Trophoblast cell (in vitro differentiated cells and primary cell): ENCODE measurements around the gene GRK1.
"Not testable (repeated sequence)": the region's sequence is repeated elsewhere in the genome, so short reads cannot be mapped to it uniquely, and the experiment has no call there.

Experiments
- DNase-seq, 2 donors: peaks; one replicate each; pipeline ENCODE4 v3.0.0-alpha.2; 2016
- H2AFZ ChIP-seq: 2 replicates; pipeline ENCODE4 v1.6.1; 2013; ENCODE audit warnings: low read length, moderate library complexity, mild to moderate bottlenecking; ENCODE audit not compliant: insufficient read depth, poor library complexity
- H2AK5ac ChIP-seq: 2 replicates; pipeline ENCODE4 v1.6.1; 2013; ENCODE audit warnings: mild to moderate bottlenecking, low read length
- H2BK120ac ChIP-seq: 2 replicates; pipeline ENCODE4 v1.6.1; 2013; ENCODE audit warnings: low read length, mild to moderate bottlenecking, moderate library complexity; ENCODE audit not compliant: insufficient read depth, poor library complexity
- H2BK12ac ChIP-seq: 2 replicates; pipeline ENCODE4 v1.6.1; 2013; ENCODE audit warnings: mild to moderate bottlenecking, low read length, moderate library complexity
- H2BK5ac ChIP-seq: 2 replicates; pipeline ENCODE4 v1.6.1; 2013; ENCODE audit warnings: low read length, low read depth, moderate library complexity, mild to moderate bottlenecking; ENCODE audit not compliant: poor library complexity
- H3K14ac ChIP-seq: 2 replicates; pipeline ENCODE4 v1.6.1; 2013; ENCODE audit warnings: mild to moderate bottlenecking, low read length
- H3K18ac ChIP-seq: 2 replicates; pipeline ENCODE4 v1.6.1; 2013; ENCODE audit warnings: mild to moderate bottlenecking, low read length
- H3K23ac ChIP-seq: 2 replicates; pipeline ENCODE4 v1.6.1; 2013; ENCODE audit warnings: low read length
- H3K27ac ChIP-seq: 2 replicates; pipeline ENCODE4 v1.5.1; 2013; ENCODE audit warnings: low read depth, mild to moderate bottlenecking, inconsistent platforms, low read length, moderate library complexity
- H3K27me3 ChIP-seq: 2 replicates; pipeline ENCODE4 v1.6.1; 2013; ENCODE audit warnings: inconsistent platforms, mild to moderate bottlenecking, low read length, moderate library complexity; ENCODE audit not compliant: insufficient read depth
- H3K36me3 ChIP-seq, 2 experiments: 1 replicate in 1 of 2; 2 replicates in 1 of 2; pipeline ENCODE4 v1.6.1; 2013; ENCODE audit warnings: low read length in 2 of 2, mild to moderate bottlenecking in 2 of 2, moderate library complexity in 1 of 2; ENCODE audit not compliant: insufficient read depth in 2 of 2, control insufficient read depth in 1 of 2
- H3K4ac ChIP-seq: 2 replicates; pipeline ENCODE4 v1.6.1; 2013; ENCODE audit warnings: low read depth, mild to moderate bottlenecking, low read length, moderate library complexity
- H3K4me1 ChIP-seq, 2 experiments: 1 replicate in 1 of 2; 2 replicates in 1 of 2; pipeline ENCODE4 v1.6.1; 2013; ENCODE audit warnings: low read length in 2 of 2, mild to moderate bottlenecking in 2 of 2, moderate library complexity in 1 of 2; ENCODE audit not compliant: insufficient read depth in 2 of 2, control insufficient read depth in 1 of 2
- H3K4me2 ChIP-seq: 2 replicates; pipeline ENCODE4 v1.6.1; 2013; ENCODE audit warnings: inconsistent platforms, mild to moderate bottlenecking, low read length, moderate library complexity
- H3K4me3 ChIP-seq: 2 replicates; pipeline ENCODE4 v1.5.1; 2013; ENCODE audit warnings: mild to moderate bottlenecking, low read depth, low read length, inconsistent platforms
- H3K79me1 ChIP-seq: one replicate; pipeline ENCODE4 v1.6.1; 2013; ENCODE audit warnings: low read length
- H3K79me2 ChIP-seq: 2 replicates; pipeline ENCODE4 v1.6.1; 2013; ENCODE audit warnings: low read length, mild to moderate bottlenecking; ENCODE audit not compliant: control insufficient read depth, insufficient read depth, poor library complexity
- H3K9ac ChIP-seq: 2 replicates; pipeline ENCODE4 v1.6.1; 2013; ENCODE audit warnings: mild to moderate bottlenecking, low read length
- H3K9me3 ChIP-seq: 2 replicates; pipeline ENCODE4 v1.6.1; 2013; ENCODE audit warnings: low read depth, mild to moderate bottlenecking, control low read depth, inconsistent platforms, low read length; ENCODE audit not compliant: insufficient read depth
- H4K12ac ChIP-seq: 2 replicates; pipeline ENCODE4 v1.6.1; 2013; ENCODE audit warnings: low read depth, mild to moderate bottlenecking, low read length, moderate library complexity
- H4K8ac ChIP-seq: 2 replicates; pipeline ENCODE4 v1.6.1; 2013; ENCODE audit warnings: low read depth, mild to moderate bottlenecking, low read length, moderate library complexity
- H4K91ac ChIP-seq: one replicate; pipeline ENCODE4 v1.6.1; 2013; ENCODE audit warnings: low read depth, mild to moderate bottlenecking, low read length, moderate library complexity
- WGBS: extraction: QIAGEN DNeasy Blood & Tissue Kit; methylation state at CpG from one replicate; pipeline ENCODE4 v1.1.7; 2013; ENCODE audit warnings: missing lambda C conversion rate; ENCODE audit not compliant: insufficient read length, insufficient coverage; ENCODE audit errors: extremely low coverage; 5-methylcytosine and 5-hydroxymethylcytosine counted together

The GRK1 gene

GRCh38 chr13:113745059-113745458 is 78.0 kb downstream of the GRK1 start:
- H2BK12ac ChIP-seq, result no peak overlapping the region
- no peak overlapping the region for H3K9ac ChIP-seq
- no peaks in the 10 kb centered on the region for H3K79me1 ChIP-seq
- peaks cover 4% of the 10 kb centered on the region for H3K9me3 ChIP-seq
- H4K12ac ChIP-seq, result no peak overlapping the region
- WGBS, result no CpG with 5 or more reads among the region's 9 CpGs
- no peak overlapping the region for H3K4ac ChIP-seq
- no peaks in the 10 kb centered on the region for H3K27me3 ChIP-seq
- no peak overlapping the region for H4K91ac ChIP-seq
- no peak overlapping the region for H3K27ac ChIP-seq
- no peak overlapping the region for H2BK5ac ChIP-seq
- no peak overlapping the region for H2AFZ ChIP-seq
- H3K23ac ChIP-seq, result no peak overlapping the region
- DNase-seq, result no peak
- H2AK5ac ChIP-seq, result no peak overlapping the region
- H3K18ac ChIP-seq, result no peak overlapping the region
- H3K79me2 ChIP-seq, result no peaks in the 10 kb centered on the region
- H4K8ac ChIP-seq, result no peak overlapping the region
- H2BK120ac ChIP-seq, result no peak overlapping the region
- no peaks in the 10 kb centered on the region for H3K36me3 ChIP-seq
- peaks cover 0 to 6% of the 10 kb centered on the region in 2 experiments for H3K4me1 ChIP-seq
- H3K4me2 ChIP-seq, result no peak overlapping the region
- no peak overlapping the region for H3K4me3 ChIP-seq
- H3K14ac ChIP-seq, result no peak overlapping the region

GRCh38 chr13:113745500-113746142 is 78.6 kb downstream of the GRK1 start:
- H2BK12ac ChIP-seq, H3K4me3 ChIP-seq, DNase-seq, H3K27ac ChIP-seq, H4K12ac ChIP-seq, H2BK5ac ChIP-seq, H3K9me3 ChIP-seq, H4K91ac ChIP-seq, H3K4ac ChIP-seq, H3K14ac ChIP-seq, H3K23ac ChIP-seq, H3K18ac ChIP-seq, H3K79me1 ChIP-seq, H3K27me3 ChIP-seq, H3K4me1 ChIP-seq, H3K9ac ChIP-seq, H3K36me3 ChIP-seq, H4K8ac ChIP-seq, H3K79me2 ChIP-seq, H2AFZ ChIP-seq, H3K4me2 ChIP-seq, H2AK5ac ChIP-seq, H2BK120ac ChIP-seq: not testable (repeated sequence)
- no CpG with 5 or more reads among the region's 24 CpGs for WGBS

DNA sequence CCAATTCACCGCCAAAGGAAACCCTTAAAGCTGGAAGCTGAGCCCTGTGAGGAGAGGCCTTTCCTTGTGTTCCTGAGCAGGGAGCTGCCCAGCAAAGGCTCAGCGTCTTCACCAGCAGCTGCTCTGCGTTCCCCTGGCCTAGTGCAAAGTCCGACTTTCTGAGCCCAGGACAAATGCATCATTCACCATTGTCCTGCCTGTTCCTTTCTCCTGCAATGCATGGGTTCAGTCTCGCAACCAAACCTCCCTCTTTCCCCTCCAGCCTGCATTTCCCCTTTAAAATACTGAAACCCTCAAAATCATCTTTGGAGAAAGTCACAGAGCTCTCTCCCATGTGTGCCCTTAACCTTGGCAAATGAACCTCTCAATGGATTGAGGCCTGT is 79.1 kb downstream of the GRK1 start:
- no CpG with 5 or more reads among the region's 5 CpGs for WGBS
- peaks cover 8% of the 10 kb centered on the region for H3K9me3 ChIP-seq
- H3K4me1 ChIP-seq, result peaks cover 0 to 6% of the 10 kb centered on the region in 2 experiments
- H2BK12ac ChIP-seq, result no peak overlapping the region
- no peaks in the 10 kb centered on the region for H3K36me3 ChIP-seq
- H3K14ac ChIP-seq, result no peak overlapping the region
- H4K91ac ChIP-seq, result no peak overlapping the region
- no peak overlapping the region for H3K23ac ChIP-seq
- no peak overlapping the region for H3K27ac ChIP-seq
- H3K4me3 ChIP-seq, result no peak overlapping the region
- no peak overlapping the region for H3K9ac ChIP-seq
- H4K8ac ChIP-seq, result no peak overlapping the region
- no peak overlapping the region for H4K12ac ChIP-seq
- H2AFZ ChIP-seq, result no peak overlapping the region
- no peak overlapping the region for H2AK5ac ChIP-seq
- H2BK120ac ChIP-seq, result no peak overlapping the region
- no peaks in the 10 kb centered on the region for H3K79me1 ChIP-seq
- H2BK5ac ChIP-seq, result no peak overlapping the region
- no peak for DNase-seq
- no peak overlapping the region for H3K4me2 ChIP-seq
- H3K27me3 ChIP-seq, result no peaks in the 10 kb centered on the region
- no peak overlapping the region for H3K18ac ChIP-seq
- no peaks in the 10 kb centered on the region for H3K79me2 ChIP-seq
- no peak overlapping the region for H3K4ac ChIP-seq

GRCh38 chr13:113746671-113747070 is 79.7 kb downstream of the GRK1 start:
- no peak overlapping the region for H4K91ac ChIP-seq
- H3K9ac ChIP-seq, result no peak overlapping the region
- no peak overlapping the region for H3K18ac ChIP-seq
- H2BK12ac ChIP-seq, result no peak overlapping the region
- H2AFZ ChIP-seq, result no peak overlapping the region
- H3K79me2 ChIP-seq, result no peaks in the 10 kb centered on the region
- H3K9me3 ChIP-seq, result peaks cover 13% of the 10 kb centered on the region
- no peak overlapping the region for H3K4me2 ChIP-seq
- H2AK5ac ChIP-seq, result no peak overlapping the region
- no peak overlapping the region for H3K27ac ChIP-seq
- H3K14ac ChIP-seq, result no peak overlapping the region
- no peaks in the 10 kb centered on the region for H3K79me1 ChIP-seq
- H3K36me3 ChIP-seq, result no peaks in the 10 kb centered on the region
- peaks cover 0 to 6% of the 10 kb centered on the region in 2 experiments for H3K4me1 ChIP-seq
- H2BK5ac ChIP-seq, result no peak overlapping the region
- H3K23ac ChIP-seq, result no peak overlapping the region
- DNase-seq, result no peak
- no peak overlapping the region for H3K4me3 ChIP-seq
- H4K8ac ChIP-seq, result no peak overlapping the region
- no CpG with 5 or more reads among the region's 12 CpGs for WGBS
- no peak overlapping the region for H4K12ac ChIP-seq
- H2BK120ac ChIP-seq, result no peak overlapping the region
- H3K27me3 ChIP-seq, result no peaks in the 10 kb centered on the region
- no peak overlapping the region for H3K4ac ChIP-seq
